ENCODE data around the gene AKT3.
"Not testable (repeated sequence)": the region's sequence is repeated elsewhere in the genome, so short reads cannot be mapped to it uniquely, and the experiment has no call there.

AKT3 gene

DNA sequence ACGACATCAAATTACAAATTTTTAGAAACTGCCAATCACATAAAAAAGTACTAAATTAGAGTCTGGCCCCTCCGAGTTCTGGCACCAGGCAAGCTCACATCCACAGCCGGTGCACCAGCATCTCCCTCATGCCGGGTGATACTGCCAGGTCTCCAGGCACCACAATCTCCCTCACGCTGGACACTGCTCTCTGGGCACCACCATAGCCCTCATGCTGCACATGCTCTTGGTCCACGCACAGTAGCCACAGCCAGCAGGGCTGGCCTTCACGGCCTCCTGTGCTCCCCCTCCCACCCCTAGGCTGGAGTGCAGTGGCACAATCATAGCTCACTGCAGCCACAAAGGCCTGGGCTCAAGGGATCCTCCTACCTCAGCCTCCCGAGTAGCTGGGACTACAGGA is 65.5 kb downstream of the AKT3 start:
- DNase-seq (ENCODE audit: low spot score), result no peak

GRCh38 chr1:243783714-243784113 is 66.3 kb downstream of the AKT3 start:
- DNase-seq (ENCODE audit: low spot score), result no peak

DNA sequence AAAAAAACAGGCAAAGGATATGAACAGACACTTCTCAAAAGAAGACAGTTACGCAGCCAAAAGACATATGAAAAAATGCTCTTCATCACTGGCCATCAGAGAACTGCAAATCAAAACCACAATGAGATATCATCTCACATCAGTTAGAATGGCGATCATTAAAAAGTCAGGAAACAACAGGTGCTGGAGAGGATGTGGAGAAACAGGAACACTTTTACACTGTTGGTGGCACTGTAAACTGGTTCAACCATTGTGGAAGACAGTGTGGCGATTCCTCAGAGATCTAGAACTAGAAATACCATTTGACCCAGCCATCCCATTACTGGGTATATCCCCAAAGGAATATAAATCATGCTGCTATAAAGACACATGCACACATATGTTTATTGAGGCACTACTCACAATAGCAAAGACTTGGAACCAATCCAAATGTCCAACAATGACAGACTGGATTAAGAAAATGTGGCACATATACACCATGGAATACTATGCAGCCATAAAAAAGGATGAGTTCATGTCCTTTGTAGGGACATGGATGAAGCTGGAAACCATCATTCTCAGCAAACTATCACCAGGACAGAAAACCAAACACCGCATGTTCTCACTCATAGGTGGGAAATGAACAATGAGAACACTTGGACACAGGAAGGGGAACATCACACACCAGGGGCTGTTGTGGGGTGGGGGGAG is 77.5 kb downstream of the AKT3 start:
- DNase-seq (ENCODE audit: low spot score), result not testable (repeated sequence)

DNA sequence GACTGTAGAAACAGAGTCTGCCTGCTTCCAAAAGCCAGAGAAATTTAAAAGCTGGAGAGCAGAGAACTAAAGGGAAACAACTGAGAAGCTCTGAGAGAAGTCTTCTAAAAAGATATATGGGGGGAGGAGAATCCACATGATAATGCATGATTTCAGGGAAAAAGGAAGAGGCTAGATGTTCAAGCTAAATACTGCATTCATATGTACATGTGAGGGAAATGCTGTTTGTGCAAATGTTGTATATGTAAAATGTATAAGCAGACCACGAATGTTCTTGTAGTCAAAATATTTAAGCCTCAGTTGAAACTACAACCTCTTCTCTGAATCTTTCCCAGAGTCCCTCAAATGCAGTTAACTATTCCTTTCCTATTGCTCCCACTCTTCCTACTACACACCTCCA is 79.2 kb downstream of the AKT3 start:
- DNase-seq (ENCODE audit: low spot score), result no peak

- no peak for DNase-seq (ENCODE audit: low spot score)
Observed at GRCh38 chr1:243765676-243766075, 84.4 kb downstream of the AKT3 start.

- DNase-seq (ENCODE audit: low spot score), result no peak
Observed at GRCh38 chr1:243763806-243764205, 86.2 kb downstream of the AKT3 start.

GRCh38 chr1:243758647-243759046 is 91.4 kb downstream of the AKT3 start:
- no peak for DNase-seq (ENCODE audit: low spot score)

GRCh38 chr1:243756529-243756928 is 93.5 kb downstream of the AKT3 start:
- DNase-seq (ENCODE audit: low spot score), result no peak

- no peak for DNase-seq (ENCODE audit: low spot score)
Observed at GRCh38 chr1:243754348-243754747, 95.7 kb downstream of the AKT3 start.

DNA sequence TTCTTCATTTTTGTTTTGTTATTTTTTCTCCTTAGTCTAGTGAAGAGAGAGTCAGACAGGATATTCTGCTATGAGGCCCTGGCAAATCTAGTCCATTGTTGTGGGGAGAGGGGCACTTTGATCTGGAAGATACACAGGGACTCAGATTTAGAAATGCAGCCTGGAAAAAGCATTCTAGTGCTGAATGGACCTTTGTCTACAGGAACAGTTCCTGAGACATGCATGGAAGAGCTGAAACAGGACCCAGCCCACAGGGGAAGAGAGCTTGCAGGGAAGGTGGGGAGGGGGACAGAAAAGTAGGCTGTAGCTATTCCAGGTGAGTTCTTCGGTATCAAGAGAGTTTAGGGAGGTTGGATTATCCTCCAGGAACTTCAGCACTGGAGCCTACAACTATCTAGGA is 98.5 kb downstream of the AKT3 start:
- no peak for DNase-seq (ENCODE audit: low spot score)

DNA sequence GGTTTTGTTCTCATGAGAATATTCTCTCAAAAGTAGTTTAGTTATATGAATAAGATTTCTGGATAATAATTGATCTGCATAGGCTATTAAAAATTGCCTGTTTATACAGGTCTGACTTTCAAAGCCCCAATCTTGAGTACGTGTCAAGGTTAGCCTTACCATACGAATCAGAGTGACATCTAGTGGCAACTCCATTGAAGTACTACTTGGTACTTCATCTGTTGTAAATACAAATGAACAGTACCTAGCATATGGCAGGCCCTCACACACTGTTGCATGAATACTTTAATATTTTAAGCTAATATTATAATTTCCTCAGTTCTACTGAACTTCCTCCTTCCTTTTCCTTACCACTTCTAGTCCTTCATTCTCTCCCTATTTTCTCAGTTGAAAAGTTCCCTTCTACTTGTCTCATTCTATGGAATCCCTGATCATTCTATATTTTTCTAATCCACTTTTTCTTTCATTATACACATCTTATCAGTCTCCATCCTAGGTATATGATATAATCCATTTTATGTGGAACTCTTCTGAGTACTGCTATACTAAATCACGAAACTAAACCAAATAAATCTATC is 101.2 kb downstream of the AKT3 start:
- DNase-seq (ENCODE audit: low spot score), result no peak

DNA sequence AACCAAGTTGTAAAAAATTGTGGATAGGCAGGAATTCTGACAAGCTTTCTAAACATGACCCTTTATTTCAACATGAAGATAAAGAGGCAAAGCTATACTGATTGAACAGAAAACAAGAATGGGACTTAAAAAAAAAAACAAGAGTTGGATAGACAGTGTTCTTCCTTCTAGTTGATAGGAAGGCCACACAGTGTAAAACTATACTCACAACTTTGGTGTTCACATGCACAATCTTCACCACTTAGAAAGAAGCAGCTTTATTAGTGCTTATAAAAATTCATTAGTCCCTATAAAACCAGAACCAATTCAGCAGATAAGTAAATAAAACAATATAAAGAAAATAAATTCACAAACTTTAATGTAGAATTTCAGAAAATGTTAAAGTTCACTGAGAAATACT is 101.8 kb downstream of the AKT3 start:
- no peak for DNase-seq (ENCODE audit: low spot score)

GRCh38 chr1:243746751-243747150 is 103.3 kb downstream of the AKT3 start:
- no peak for DNase-seq (ENCODE audit: low spot score)

- DNase-seq (ENCODE audit: low spot score), result no peak
Observed at GRCh38 chr1:243745356-243745755, 104.7 kb downstream of the AKT3 start.

GRCh38 chr1:243742819-243743218 is 107.2 kb downstream of the AKT3 start:
- no peak for DNase-seq (ENCODE audit: low spot score)

DNA sequence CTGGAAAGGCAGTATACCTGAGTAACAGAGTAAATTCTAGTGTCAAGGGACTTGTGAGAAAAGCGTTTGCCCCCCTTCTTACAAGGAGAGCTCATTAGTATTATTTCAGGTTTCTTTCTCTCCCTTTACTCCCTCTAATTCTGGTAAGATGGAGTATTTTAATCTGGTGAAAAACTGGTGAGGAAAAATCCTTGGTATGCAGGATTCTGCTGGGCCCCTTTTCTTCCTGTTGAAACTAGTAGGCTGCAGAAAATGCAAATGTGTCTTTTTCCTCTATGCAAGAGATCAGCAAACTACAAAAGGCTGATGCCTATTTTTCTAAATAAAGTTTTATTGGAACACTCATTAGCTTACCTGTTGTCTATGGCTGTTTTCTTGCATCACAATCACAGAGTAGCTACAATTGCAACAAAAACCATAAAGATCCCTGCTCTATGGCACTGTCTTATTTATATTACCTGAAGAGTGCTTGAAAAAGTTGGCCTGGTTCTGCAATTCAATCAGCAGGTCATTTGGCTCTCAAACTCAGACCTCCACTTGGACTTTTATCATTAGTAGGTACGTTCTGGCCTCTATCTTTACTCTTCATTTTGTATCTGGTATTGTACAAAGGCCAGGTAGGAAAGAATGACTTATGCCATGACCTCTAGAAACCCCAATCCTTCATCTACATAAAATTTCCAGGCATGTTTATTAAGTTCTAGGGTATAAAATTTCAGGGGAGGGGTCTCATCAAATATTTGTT is 109.6 kb downstream of the AKT3 start:
- no peak for DNase-seq (ENCODE audit: low spot score)

GRCh38 chr1:243739335-243740003 is 110.6 kb downstream of the AKT3 start:
- no peak for DNase-seq (ENCODE audit: low spot score)

GRCh38 chr1:243738020-243738419 is 112.0 kb downstream of the AKT3 start:
- no peak for DNase-seq (ENCODE audit: low spot score)

DNA sequence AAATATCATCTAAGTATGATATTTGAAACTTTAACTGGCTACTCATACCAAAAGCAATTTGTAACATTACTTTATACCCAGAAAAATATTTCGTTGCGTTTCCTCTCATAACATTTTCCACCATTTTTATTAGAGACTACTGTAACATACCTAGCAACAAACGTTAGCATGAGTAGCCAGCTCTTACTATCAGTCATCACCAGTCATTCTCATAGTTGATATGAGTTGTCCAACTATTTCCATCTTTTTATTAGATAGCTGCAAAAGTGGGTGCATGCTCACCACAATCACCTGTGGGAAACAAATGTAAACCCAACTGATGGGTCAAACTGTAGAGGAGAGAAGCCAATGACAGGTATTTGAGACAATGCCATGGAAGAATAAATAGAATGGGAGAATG is 114.6 kb downstream of the AKT3 start:
- no peak for DNase-seq (ENCODE audit: low spot score)

GRCh38 chr1:243734308-243734695 is 115.7 kb downstream of the AKT3 start:
- DNase-seq (ENCODE audit: low spot score), result no peak

DNA sequence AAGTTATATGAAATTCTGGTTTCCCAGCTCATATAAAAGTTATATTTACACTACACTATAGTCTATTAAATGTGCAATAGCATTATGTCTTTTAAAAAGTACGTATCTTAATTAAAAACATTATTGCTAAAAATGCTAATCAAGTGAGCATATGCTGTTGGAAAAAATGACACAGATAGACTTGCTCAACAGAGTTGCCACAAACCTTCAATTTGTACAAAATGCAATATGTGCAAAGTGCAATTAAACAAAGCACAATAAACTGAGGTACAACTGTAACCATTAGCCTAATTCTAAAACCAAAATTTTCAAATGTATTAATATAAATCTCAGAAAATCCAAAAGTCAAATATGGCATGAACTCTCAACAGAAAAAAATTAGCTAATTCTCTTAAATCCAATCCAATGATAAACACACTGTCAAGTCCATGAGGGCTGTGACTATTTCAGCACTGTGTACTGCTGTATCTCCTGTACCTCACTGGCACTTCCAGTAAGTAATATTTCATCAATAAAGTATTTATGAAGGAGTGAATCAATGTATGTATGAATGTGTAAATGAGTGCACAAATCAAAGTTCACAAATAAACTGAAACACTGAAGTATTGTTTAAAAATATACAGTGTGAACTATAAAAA is 116.3 kb downstream of the AKT3 start:
- no peak for DNase-seq (ENCODE audit: low spot score)

DNA sequence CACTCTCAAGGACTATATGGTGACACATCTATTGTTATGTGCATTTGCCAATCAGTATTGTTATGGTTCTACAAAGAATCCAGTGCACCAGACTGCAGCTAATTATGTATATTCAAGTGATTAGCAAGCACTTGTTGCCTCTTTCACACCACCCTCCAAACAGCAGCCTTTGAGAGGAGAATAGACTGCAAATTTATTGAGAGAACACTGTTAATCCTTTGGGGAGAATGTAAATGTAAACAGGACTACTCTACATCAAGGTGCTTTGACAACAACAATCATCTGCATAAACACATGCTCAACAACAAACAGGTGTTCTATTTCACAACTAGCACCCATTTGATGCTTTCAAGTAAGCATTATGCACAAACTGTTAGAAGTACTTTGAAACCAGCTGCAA is 117.4 kb downstream of the AKT3 start:
- DNase-seq (ENCODE audit: low spot score), result no peak
